ENCODE results near the gene TTC39A.

The TTC39A gene

DNA sequence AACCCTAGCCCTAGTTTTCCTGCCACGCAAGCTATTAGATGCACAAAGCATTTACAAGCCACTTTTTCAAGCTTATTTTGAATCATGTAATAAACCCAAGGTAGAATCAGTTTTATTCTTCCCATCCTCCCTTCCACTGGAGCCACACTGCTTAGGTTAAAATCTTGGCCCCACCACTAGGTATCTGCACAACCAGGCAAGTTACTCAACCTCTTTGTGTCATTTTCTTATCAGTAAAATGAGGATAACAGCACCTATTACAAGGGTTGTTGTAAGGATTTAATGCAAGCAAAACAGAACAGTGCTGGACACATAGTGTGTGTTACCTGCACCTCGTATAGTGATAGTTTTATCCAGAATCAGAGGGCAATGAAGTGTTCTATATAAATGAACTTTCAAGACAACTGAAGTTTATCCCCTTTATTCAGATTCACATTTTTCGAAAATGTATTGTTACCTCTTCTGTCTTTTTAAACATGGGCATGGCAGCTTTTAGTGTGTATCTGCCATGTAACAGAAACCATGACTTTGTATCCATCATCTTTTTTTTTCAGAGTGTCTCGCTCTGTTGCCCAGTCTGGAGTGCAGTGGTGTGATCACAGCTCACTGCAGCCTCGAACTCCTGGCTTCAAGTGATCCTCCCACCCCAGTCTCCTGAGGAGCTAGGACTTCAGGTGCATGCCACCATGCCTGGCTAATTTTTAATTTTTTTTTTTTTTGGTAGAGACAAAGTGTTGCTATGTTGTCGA, 17.2 kb upstream of the TTC39A start:
- TF ChIP-seq, protein P1, sequence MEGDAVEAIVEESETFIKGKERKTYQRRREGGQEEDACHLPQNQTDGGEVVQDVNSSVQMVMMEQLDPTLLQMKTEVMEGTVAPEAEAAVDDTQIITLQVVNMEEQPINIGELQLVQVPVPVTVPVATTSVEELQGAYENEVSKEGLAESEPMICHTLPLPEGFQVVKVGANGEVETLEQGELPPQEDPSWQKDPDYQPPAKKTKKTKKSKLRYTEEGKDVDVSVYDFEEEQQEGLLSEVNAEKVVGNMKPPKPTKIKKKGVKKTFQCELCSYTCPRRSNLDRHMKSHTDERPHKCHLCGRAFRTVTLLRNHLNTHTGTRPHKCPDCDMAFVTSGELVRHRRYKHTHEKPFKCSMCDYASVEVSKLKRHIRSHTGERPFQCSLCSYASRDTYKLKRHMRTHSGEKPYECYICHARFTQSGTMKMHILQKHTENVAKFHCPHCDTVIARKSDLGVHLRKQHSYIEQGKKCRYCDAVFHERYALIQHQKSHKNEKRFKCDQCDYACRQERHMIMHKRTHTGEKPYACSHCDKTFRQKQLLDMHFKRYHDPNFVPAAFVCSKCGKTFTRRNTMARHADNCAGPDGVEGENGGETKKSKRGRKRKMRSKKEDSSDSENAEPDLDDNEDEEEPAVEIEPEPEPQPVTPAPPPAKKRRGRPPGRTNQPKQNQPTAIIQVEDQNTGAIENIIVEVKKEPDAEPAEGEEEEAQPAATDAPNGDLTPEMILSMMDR (IDR thresholded peaks at IDR 0.05; ENCODE audit: borderline replicate concordance, control extremely low read depth, extremely low read depth, insufficient read depth, missing control alignments), result no peak
- in situ Hi-C loops (cut with MboI; ENCODE audit: low sequenced_read_pairs, unreplicated experiment), result no loop called here
- DNase-seq (ENCODE audit: low spot score), result no peak

DNA sequence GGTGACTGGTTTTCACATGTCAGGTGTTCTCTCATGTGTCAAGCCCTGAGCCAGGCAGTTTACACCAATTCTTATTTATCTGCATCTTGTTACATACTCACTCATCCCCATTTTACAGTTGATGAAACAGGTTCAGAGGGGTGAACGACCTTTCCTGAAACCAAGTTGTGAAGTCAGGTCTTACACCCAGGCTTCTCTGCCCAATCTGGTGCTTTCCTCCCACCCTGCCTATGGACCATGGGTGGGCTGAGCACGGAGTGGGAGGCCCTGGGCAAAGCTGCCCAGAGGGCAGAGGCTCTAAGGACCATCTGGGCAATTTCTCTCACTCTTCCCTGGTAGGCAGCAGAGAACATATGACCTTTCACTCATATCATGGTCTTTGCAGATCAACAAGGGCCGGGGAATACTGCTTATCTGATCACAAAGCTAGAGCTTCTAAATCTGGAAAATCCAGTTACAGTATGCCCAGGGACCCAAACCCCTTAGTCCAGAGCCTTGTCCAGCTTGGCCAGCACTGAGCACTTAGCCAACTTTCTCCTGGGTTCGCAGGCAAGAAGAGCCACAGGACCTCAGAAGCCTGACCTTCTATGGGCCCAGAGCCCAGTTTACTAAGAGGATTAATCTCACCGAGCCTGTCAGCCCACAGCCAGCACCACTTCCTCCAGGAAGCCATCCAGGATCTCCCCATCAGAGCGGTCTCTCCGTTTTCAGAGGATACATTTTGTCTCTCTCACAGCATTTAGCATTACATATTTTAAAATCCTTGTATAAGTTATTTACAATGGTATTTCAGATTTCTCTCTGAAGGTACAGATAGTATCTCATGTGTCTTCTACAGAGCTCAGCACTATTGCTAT, 16.0 kb upstream of the TTC39A start:
- in situ Hi-C loops (cut with MboI; ENCODE audit: low sequenced_read_pairs, unreplicated experiment), result no loop called here
- DNase-seq (ENCODE audit: low spot score), result no peak
- TF ChIP-seq, protein P1 (IDR thresholded peaks at IDR 0.05; ENCODE audit: borderline replicate concordance, control extremely low read depth, extremely low read depth, insufficient read depth, missing control alignments), result no peak

DNA sequence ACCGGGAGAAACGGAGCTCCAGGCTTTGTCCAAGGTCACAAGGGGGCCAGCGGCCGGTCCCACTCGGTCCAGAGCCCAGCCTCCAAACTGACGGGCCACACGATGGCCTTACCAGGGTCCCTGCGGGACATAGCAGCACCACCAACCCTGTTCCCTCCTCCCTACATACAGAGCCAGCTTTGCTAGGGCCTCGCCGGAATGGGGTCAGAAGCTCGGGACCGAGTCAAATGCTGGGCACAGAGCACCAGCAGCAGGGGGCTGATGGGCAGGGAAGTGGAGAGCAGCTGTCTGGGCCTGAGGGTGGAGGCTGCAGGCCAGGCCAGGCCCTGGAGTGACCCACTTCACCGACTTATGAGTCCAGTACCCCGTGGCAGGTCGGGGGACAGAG, 14.9 kb upstream of the TTC39A start:
- no peak for DNase-seq (ENCODE audit: low spot score)
- in situ Hi-C loops (cut with MboI; ENCODE audit: low sequenced_read_pairs, unreplicated experiment), result no loop called here
- TF ChIP-seq, protein P1 (IDR thresholded peaks at IDR 0.05; ENCODE audit: borderline replicate concordance, control extremely low read depth, extremely low read depth, insufficient read depth, missing control alignments), result no peak

DNA sequence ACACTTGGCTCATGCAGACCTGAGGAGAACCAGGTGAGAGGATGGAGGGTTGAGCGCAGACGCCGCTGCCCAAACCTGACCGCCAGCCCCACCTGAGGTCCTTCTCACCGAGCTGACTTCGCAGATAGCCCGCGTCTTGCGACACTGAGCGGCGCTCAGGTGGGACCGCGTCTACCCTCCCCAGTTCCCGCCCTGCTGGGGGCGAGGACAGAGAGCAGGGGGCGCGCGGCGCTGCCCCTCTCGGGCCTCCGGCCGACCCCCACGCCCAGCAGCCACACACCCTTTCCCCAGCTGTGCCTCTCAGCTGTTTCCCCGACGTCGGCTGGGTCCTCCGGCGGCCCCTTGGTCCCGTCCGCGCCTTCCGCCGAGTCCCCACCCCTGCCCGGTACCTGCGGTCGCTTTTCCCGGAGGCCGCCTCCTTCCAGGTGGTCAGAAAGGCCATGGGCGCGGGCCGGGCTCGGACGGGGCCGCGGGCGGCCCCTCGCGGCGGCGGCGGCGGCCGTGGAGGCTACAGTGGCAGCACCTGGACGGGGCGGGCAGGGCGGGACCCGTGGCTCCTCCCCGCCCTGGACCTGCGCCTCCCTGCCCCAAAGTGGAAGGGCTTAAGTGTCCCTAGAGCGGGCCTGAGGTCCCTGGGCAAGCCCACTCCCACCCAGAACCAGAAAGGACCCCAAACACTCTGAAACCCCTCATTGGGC, 14.4 kb upstream of the TTC39A start:
- TF ChIP-seq, protein P1 (IDR thresholded peaks at IDR 0.05; ENCODE audit: borderline replicate concordance, control extremely low read depth, extremely low read depth, insufficient read depth, missing control alignments), result no peak
- in situ Hi-C loops (cut with MboI; ENCODE audit: low sequenced_read_pairs, unreplicated experiment), result no loop called here
- peak; percentile 63 for DNase-seq (ENCODE audit: low spot score)

DNA sequence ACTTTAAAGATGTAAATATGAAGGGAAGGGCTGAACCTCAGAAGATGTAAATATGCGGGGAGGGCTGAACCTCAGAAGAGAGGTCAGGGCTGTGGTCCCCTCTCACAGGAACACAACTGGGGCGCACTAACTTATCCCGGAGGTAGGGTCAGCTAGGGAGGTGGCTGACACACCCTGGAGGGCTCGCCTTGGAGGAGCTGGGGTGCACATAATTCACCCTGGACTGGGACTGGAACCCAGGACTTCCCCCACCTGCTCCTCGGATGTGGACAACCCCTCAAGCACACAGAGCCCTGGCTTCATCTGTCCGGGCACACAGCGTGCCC, 13.9 kb upstream of the TTC39A start:
- in situ Hi-C loops (cut with MboI; ENCODE audit: low sequenced_read_pairs, unreplicated experiment), result no loop called here
- TF ChIP-seq, protein P1 (IDR thresholded peaks at IDR 0.05; ENCODE audit: borderline replicate concordance, control extremely low read depth, extremely low read depth, insufficient read depth, missing control alignments), result no peak
- no peak for DNase-seq (ENCODE audit: low spot score)

DNA sequence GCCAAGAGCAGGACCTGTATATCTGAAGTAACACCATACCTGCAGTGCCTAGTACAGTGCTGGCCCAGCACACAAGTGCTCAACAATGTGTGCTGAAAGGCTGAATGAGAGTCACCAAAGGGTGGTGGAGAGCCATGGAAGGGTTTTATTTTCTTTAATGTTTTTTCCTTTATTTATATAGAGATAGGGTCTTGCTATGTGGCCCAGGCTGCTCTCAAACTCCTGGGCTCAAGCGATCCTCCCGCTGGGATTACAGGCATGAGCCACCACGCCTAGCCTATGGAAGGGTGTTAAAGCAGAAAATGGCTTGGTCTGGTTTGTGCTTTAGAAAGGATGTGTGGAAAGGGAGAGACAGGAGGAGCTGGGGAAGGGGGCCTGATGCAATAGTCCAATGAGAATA, 13.3 kb upstream of the TTC39A start:
- in situ Hi-C loops (cut with MboI; ENCODE audit: low sequenced_read_pairs, unreplicated experiment), result no loop called here
- no peak for DNase-seq (ENCODE audit: low spot score)
- TF ChIP-seq, protein P1 (IDR thresholded peaks at IDR 0.05; ENCODE audit: borderline replicate concordance, control extremely low read depth, extremely low read depth, insufficient read depth, missing control alignments), result no peak

Measured in GM13976 (cell line).